GM23338 (cell line): ENCODE measurements around the gene STK39. TPM values are rescaled to one million over a fixed set of nuclear protein-coding genes. Genes with fewer than 3 reads are reported as not detected.

Experiments
- ATAC-seq: fragments of 200-7000 bp; cut with Tn5 transposase; 3 replicates; pipeline ENCODE4 v1.9.1; 2020
- DNase-seq: peaks from one replicate; pipeline ENCODE4 v3.0.0-alpha.2; 2015; ENCODE audit warnings: low spot score
- H2AFZ ChIP-seq: fragments of 200-600 bp; sonication (generic); 2 replicates; pipeline ENCODE4 v1.8.0; 2016; ENCODE audit warnings: antibody characterized with exemption, mild to moderate bottlenecking, moderate library complexity
- H3F3A ChIP-seq: fragments of 200-600 bp; sonication (generic); replicated peaks from 2 replicates; pipeline ENCODE4 v1.8.0; 2017; ENCODE audit warnings: antibody characterized with exemption, mixed run types, low read depth
- H3K27ac ChIP-seq: fragments of 200-600 bp; sonication (generic); 2 replicates; pipeline ENCODE4 v1.6.1; 2016; ENCODE audit warnings: low read depth
- H3K27me3 ChIP-seq: fragments of 200-600 bp; sonication (generic); 2 replicates; pipeline ENCODE4 v1.8.0; 2016; ENCODE audit warnings: mild to moderate bottlenecking, mixed run types, moderate library complexity; ENCODE audit not compliant: insufficient read depth
- H3K36me3 ChIP-seq: fragments of 200-600 bp; sonication (generic); 2 replicates; pipeline ENCODE4 v1.8.0; 2016; ENCODE audit warnings: mild to moderate bottlenecking; ENCODE audit not compliant: insufficient read depth
- H3K4me1 ChIP-seq: fragments of 200-600 bp; sonication (generic); 2 replicates; pipeline ENCODE4 v1.8.0; 2016; ENCODE audit warnings: mild to moderate bottlenecking, moderate library complexity; ENCODE audit not compliant: insufficient read depth
- H3K4me2 ChIP-seq: fragments of 200-600 bp; sonication (generic); 2 replicates; pipeline ENCODE4 v1.7.1; 2017; ENCODE audit warnings: mixed run types
- H3K4me3 ChIP-seq: fragments of 200-600 bp; sonication (generic); 2 replicates; pipeline ENCODE4 v1.6.1; 2016; ENCODE audit warnings: mixed run types
- H3K79me2 ChIP-seq: fragments of 200-600 bp; sonication (generic); replicated peaks from 2 replicates; pipeline ENCODE4 v1.8.0; 2017; ENCODE audit warnings: mild to moderate bottlenecking; ENCODE audit not compliant: insufficient read depth
- H3K9me2 ChIP-seq: fragments of 200-600 bp; sonication (generic); 2 replicates; pipeline ENCODE4 v1.8.0; 2017; ENCODE audit not compliant: insufficient read depth
- H4K20me1 ChIP-seq: fragments of 200-600 bp; sonication (generic); replicated peaks from 2 replicates; pipeline ENCODE4 v1.8.0; 2017; ENCODE audit warnings: mild to moderate bottlenecking; ENCODE audit not compliant: insufficient read depth
- H3K27ac Mint-ChIP-seq: 2 replicates; pipeline ENCODE4 v1.8.0; 2020; ENCODE audit warnings: inconsistent platforms, mild to moderate bottlenecking, moderate library complexity, mixed read lengths
- H3K27me3 Mint-ChIP-seq: 3 replicates; pipeline ENCODE4 v1.8.0; 2022; ENCODE audit warnings: low read depth, mild to moderate bottlenecking, moderate library complexity, mixed read lengths, inconsistent platforms; ENCODE audit not compliant: insufficient read depth, poor library complexity
- H3K36me3 Mint-ChIP-seq: 3 replicates; pipeline ENCODE4 v1.8.0; 2021; ENCODE audit warnings: low read depth, mild to moderate bottlenecking, inconsistent platforms, moderate library complexity, mixed read lengths
- H3K4me1 Mint-ChIP-seq: 3 replicates; pipeline ENCODE4 v1.8.0; 2020; ENCODE audit warnings: mild to moderate bottlenecking, inconsistent platforms, mixed read lengths
- H3K4me3 Mint-ChIP-seq: 3 replicates; pipeline ENCODE4 v1.8.0; 2021; ENCODE audit warnings: moderate library complexity, mild to moderate bottlenecking, inconsistent platforms, mixed read lengths
- H3K9me3 Mint-ChIP-seq: 3 replicates; pipeline ENCODE4 v1.8.0; 2020; ENCODE audit warnings: moderate library complexity, mild to moderate bottlenecking, inconsistent platforms, mixed read lengths
- CREB1 ChIP-seq: fragments of 250-450 bp; sonication (Bioruptor Pico); IDR thresholded peaks from 2 replicates; pipeline ENCODE4 v1.5.0; 2020; ENCODE audit warnings: low read depth, mild to moderate bottlenecking, moderate library complexity
- EZH2 ChIP-seq: fragments of 200-600 bp; sonication (generic); IDR thresholded peaks from one replicate; pipeline ENCODE4 v1.8.0; 2017; ENCODE audit warnings: antibody characterized with exemption, mild to moderate bottlenecking, low read depth; ENCODE audit not compliant: unreplicated experiment
- EZH2phosphoT487 ChIP-seq: fragments of 200-600 bp; sonication (generic); IDR thresholded peaks from one replicate; pipeline ENCODE4 v1.8.1; 2018; ENCODE audit warnings: antibody characterized with exemption; ENCODE audit not compliant: unreplicated experiment
- JUNB ChIP-seq: IDR thresholded peaks from one replicate; pipeline ENCODE4 v1.6.1; 2016; ENCODE audit warnings: antibody characterized with exemption; ENCODE audit not compliant: unreplicated experiment
- NANOG ChIP-seq: IDR thresholded peaks from 2 replicates; pipeline ENCODE4 v1.6.1; 2016; ENCODE audit warnings: antibody characterized with exemption, borderline replicate concordance
- POLR2AphosphoS5 ChIP-seq: IDR thresholded peaks from 2 replicates; pipeline ENCODE4 v1.6.1; 2016; ENCODE audit warnings: antibody characterized with exemption, low read depth
- STAT1 ChIP-seq: IDR thresholded peaks from one replicate; pipeline ENCODE4 v1.6.1; 2016; ENCODE audit warnings: antibody characterized with exemption; ENCODE audit not compliant: unreplicated experiment
- ZNF114 ChIP-seq: fragments of 250-450 bp; sonication (Bioruptor Pico); IDR thresholded peaks from 2 replicates; pipeline ENCODE4 v1.5.0; 2020; ENCODE audit warnings: mild to moderate bottlenecking, moderate library complexity
- ZNF331 ChIP-seq: fragments of 250-450 bp; sonication (Bioruptor Pico); IDR thresholded peaks from 2 replicates; pipeline ENCODE4 v1.5.0; 2020; ENCODE audit warnings: low read depth, mild to moderate bottlenecking, moderate library complexity
- polyA plus RNA-seq: library from polyadenylated mRNA; unstranded; fragments of >200 nt; fragmentation: Nextera tagmentation; extraction: Ambion mirVana; gene quantifications from 2 replicates; pipeline ENCODE4 v1.2.1, GENCODE V29; 2016
- total RNA-seq: library from RNA; depleted of rRNA; stranded (reverse); fragments of >200 nt; shearing (Covaris generic); gene quantifications from 2 replicates; pipeline ENCODE4 v1.2.3, GENCODE V29; 2014
- TF ChIP-seq, protein P1 (sequence below): IDR thresholded peaks from 2 replicates; pipeline ENCODE4 v1.6.1; 2016; ENCODE audit warnings: antibody characterized with exemption
- TF ChIP-seq, protein P2 (sequence below): fragments of 250-450 bp; sonication (Bioruptor Pico); IDR thresholded peaks from 2 replicates; pipeline ENCODE4 v1.5.0; 2020; ENCODE audit warnings: mild to moderate bottlenecking, moderate library complexity
- TF ChIP-seq, protein P3 (sequence below), 2 experiments: fragments of 200-600 bp in 1 of 2; sonication (generic) in 1 of 2; conservative IDR thresholded peaks; 2 replicates each; pipeline versions ENCODE4 v1.5.1 to v1.6.1; 2016 to 2017; ENCODE audit warnings: antibody characterized with exemption in 2 of 2, low read depth in 2 of 2, mild to moderate bottlenecking in 2 of 2, moderate library complexity in 1 of 2
- TF ChIP-seq, protein P4 (sequence below): IDR thresholded peaks from one replicate; pipeline ENCODE4 v1.6.1; 2018; ENCODE audit warnings: antibody characterized with exemption; ENCODE audit not compliant: unreplicated experiment

STK39 gene
- total and polyA plus RNA-seq, 2 experiments from 2014 or later: 9.5 to 16.9 TPM

DNA sequence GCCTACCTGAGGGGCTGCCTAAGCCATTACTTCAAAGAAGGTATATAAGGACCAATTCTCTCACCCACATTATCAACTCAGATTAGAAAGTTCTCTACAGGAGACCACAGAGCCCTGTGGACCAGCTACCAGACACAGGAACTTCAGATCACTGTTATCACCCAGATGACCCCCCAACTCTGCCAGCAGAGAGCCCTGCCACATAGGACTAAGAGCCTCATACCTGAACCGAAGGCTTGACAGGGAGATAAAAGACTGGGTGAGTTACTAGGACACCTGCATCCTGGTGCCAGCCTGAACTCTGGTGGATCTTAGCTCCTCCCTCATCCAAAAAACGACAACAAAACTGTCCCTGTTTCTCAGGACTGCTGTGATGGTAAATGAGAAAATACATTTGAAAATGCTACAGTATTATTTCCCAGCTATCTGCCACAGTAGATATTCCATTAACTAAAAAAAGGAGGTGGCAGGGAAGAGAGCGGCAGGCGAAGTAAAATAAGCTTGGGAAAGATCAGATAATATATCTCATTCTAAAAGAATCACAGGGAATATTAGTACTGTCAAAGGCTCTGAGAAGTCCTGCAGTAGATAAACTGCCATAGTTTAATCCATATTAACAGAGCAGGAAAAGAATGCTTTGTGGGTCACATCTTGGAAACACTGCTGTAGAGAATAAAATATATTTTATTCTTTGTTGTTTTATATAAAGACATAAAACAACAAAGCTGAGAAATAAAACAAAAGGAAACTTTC lies 79.7 kb downstream of the STK39 start:
- Histone ChIP-seq H3K4me1 (peaks cover 25% of the 10 kb centered on the region), H3K4me3 (no peak overlapping the region), H2AFZ (no peak overlapping the region), H3F3A (no peaks in the 10 kb centered on the region), H3K27me3 (no peaks in the 10 kb centered on the region), H3K79me2 (no peaks in the 10 kb centered on the region), H4K20me1 (no peaks in the 10 kb centered on the region), H3K36me3 (peaks cover 3% of the 10 kb centered on the region; the same call in 1 of the 2 replicates), H3K27ac (no peak overlapping the region), H3K9me2 (0 out of 2 replicates have a peak, but pooled peaks cover 4% of the 10 kb centered on the region), H3K4me2 (no peak overlapping the region)
- Mint-ChIP-seq H3K4me1 (peaks cover 40% of the 10 kb centered on the region), H3K9me3 (no peaks in the 10 kb centered on the region), H3K27ac (no peak overlapping the region), H3K4me3 (no peak overlapping the region), H3K27me3 (no peaks in the 10 kb centered on the region), H3K36me3 (peaks cover 2% of the 10 kb centered on the region; the same call in 1 of the 3 replicates)
- ATAC-seq (no peak), DNase-seq (no peak)
- TF ChIP-seq JUNB: no peak
- TF ChIP-seq CREB1: no peak
- TF ChIP-seq ZNF114 (CRISPR knock-in tag): no peak
- TF ChIP-seq, protein P1, sequence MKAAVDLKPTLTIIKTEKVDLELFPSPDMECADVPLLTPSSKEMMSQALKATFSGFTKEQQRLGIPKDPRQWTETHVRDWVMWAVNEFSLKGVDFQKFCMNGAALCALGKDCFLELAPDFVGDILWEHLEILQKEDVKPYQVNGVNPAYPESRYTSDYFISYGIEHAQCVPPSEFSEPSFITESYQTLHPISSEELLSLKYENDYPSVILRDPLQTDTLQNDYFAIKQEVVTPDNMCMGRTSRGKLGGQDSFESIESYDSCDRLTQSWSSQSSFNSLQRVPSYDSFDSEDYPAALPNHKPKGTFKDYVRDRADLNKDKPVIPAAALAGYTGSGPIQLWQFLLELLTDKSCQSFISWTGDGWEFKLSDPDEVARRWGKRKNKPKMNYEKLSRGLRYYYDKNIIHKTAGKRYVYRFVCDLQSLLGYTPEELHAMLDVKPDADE: no peak
- TF ChIP-seq ZNF331: no peak
- TF ChIP-seq STAT1: no peak
- no peak for TF ChIP-seq POLR2AphosphoS5
- TF ChIP-seq, protein P2, sequence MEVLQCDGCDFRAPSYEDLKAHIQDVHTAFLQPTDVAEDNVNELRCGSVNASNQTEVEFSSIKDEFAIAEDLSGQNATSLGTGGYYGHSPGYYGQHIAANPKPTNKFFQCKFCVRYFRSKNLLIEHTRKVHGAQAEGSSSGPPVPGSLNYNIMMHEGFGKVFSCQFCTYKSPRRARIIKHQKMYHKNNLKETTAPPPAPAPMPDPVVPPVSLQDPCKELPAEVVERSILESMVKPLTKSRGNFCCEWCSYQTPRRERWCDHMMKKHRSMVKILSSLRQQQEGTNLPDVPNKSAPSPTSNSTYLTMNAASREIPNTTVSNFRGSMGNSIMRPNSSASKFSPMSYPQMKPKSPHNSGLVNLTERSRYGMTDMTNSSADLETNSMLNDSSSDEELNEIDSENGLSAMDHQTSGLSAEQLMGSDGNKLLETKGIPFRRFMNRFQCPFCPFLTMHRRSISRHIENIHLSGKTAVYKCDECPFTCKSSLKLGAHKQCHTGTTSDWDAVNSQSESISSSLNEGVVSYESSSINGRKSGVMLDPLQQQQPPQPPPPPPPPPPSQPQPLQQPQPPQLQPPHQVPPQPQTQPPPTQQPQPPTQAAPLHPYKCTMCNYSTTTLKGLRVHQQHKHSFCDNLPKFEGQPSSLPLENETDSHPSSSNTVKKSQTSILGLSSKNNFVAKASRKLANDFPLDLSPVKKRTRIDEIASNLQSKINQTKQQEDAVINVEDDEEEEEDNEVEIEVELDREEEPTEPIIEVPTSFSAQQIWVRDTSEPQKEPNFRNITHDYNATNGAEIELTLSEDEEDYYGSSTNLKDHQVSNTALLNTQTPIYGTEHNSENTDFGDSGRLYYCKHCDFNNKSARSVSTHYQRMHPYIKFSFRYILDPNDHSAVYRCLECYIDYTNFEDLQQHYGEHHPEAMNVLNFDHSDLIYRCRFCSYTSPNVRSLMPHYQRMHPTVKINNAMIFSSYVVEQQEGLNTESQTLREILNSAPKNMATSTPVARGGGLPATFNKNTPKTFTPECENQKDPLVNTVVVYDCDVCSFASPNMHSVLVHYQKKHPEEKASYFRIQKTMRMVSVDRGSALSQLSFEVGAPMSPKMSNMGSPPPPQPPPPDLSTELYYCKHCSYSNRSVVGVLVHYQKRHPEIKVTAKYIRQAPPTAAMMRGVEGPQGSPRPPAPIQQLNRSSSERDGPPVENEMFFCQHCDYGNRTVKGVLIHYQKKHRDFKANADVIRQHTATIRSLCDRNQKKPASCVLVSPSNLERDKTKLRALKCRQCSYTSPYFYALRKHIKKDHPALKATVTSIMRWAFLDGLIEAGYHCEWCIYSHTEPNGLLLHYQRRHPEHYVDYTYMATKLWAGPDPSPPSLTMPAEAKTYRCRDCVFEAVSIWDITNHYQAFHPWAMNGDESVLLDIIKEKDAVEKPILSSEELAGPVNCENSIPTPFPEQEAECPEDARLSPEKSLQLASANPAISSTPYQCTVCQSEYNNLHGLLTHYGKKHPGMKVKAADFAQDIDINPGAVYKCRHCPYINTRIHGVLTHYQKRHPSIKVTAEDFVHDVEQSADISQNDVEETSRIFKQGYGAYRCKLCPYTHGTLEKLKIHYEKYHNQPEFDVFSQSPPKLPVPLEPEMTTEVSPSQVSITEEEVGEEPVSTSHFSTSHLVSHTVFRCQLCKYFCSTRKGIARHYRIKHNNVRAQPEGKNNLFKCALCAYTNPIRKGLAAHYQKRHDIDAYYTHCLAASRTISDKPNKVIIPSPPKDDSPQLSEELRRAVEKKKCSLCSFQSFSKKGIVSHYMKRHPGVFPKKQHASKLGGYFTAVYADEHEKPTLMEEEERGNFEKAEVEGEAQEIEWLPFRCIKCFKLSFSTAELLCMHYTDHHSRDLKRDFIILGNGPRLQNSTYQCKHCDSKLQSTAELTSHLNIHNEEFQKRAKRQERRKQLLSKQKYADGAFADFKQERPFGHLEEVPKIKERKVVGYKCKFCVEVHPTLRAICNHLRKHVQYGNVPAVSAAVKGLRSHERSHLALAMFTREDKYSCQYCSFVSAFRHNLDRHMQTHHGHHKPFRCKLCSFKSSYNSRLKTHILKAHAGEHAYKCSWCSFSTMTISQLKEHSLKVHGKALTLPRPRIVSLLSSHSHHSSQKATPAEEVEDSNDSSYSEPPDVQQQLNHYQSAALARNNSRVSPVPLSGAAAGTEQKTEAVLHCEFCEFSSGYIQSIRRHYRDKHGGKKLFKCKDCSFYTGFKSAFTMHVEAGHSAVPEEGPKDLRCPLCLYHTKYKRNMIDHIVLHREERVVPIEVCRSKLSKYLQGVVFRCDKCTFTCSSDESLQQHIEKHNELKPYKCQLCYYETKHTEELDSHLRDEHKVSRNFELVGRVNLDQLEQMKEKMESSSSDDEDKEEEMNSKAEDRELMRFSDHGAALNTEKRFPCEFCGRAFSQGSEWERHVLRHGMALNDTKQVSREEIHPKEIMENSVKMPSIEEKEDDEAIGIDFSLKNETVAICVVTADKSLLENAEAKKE (CRISPR knock-in tag): no peak
- no peak for TF ChIP-seq EZH2
- TF ChIP-seq, protein P3, sequence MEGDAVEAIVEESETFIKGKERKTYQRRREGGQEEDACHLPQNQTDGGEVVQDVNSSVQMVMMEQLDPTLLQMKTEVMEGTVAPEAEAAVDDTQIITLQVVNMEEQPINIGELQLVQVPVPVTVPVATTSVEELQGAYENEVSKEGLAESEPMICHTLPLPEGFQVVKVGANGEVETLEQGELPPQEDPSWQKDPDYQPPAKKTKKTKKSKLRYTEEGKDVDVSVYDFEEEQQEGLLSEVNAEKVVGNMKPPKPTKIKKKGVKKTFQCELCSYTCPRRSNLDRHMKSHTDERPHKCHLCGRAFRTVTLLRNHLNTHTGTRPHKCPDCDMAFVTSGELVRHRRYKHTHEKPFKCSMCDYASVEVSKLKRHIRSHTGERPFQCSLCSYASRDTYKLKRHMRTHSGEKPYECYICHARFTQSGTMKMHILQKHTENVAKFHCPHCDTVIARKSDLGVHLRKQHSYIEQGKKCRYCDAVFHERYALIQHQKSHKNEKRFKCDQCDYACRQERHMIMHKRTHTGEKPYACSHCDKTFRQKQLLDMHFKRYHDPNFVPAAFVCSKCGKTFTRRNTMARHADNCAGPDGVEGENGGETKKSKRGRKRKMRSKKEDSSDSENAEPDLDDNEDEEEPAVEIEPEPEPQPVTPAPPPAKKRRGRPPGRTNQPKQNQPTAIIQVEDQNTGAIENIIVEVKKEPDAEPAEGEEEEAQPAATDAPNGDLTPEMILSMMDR (conservative IDR thresholded peaks at IDR 0.05; ENCODE audit: low read depth in 2 of 2): no peak
- no peak for TF ChIP-seq NANOG
- TF ChIP-seq, protein P4, sequence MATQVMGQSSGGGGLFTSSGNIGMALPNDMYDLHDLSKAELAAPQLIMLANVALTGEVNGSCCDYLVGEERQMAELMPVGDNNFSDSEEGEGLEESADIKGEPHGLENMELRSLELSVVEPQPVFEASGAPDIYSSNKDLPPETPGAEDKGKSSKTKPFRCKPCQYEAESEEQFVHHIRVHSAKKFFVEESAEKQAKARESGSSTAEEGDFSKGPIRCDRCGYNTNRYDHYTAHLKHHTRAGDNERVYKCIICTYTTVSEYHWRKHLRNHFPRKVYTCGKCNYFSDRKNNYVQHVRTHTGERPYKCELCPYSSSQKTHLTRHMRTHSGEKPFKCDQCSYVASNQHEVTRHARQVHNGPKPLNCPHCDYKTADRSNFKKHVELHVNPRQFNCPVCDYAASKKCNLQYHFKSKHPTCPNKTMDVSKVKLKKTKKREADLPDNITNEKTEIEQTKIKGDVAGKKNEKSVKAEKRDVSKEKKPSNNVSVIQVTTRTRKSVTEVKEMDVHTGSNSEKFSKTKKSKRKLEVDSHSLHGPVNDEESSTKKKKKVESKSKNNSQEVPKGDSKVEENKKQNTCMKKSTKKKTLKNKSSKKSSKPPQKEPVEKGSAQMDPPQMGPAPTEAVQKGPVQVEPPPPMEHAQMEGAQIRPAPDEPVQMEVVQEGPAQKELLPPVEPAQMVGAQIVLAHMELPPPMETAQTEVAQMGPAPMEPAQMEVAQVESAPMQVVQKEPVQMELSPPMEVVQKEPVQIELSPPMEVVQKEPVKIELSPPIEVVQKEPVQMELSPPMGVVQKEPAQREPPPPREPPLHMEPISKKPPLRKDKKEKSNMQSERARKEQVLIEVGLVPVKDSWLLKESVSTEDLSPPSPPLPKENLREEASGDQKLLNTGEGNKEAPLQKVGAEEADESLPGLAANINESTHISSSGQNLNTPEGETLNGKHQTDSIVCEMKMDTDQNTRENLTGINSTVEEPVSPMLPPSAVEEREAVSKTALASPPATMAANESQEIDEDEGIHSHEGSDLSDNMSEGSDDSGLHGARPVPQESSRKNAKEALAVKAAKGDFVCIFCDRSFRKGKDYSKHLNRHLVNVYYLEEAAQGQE: no peak
- TF ChIP-seq EZH2phosphoT487: no peak
